SHP77 (cell line): Measurements from ENCODE around the gene DOCK10.
"Not testable (repeated sequence)": the region's sequence is repeated elsewhere in the genome, so short reads cannot be mapped to it uniquely, and the experiment has no call there.

ENCODE experiments used
- DNase-seq, 2 experiments: peaks; one replicate each; lab custom pipeline; 2025; lab: John Stamatoyannopoulos, UW

DOCK10 gene

GRCh38 chr2:224918626-224919471 is 123.4 kb downstream of the DOCK10 start:
- DNase-seq = no peak

- not testable (repeated sequence) for DNase-seq
These were observed 125.0 kb downstream of the DOCK10 start for GRCh38 chr2:224917246-224917645.

GRCh38 chr2:224915136-224915535 is 127.1 kb downstream of the DOCK10 start:
- DNase-seq = no peak

GRCh38 chr2:224910574-224910925 is 131.7 kb downstream of the DOCK10 start:
- DNase-seq = no peak

- no peak for DNase-seq
These were observed 132.2 kb downstream of the DOCK10 start for GRCh38 chr2:224909885-224910573.

- DNase-seq = no peak
These were observed 133.4 kb downstream of the DOCK10 start for GRCh38 chr2:224908818-224909217.

GRCh38 chr2:224904381-224904780 is 137.9 kb downstream of the DOCK10 start:
- no peak for DNase-seq

GRCh38 chr2:224903621-224904020 is 138.6 kb downstream of the DOCK10 start:
- no peak for DNase-seq

GRCh38 chr2:224901121-224901676 is 141.1 kb downstream of the DOCK10 start:
- peak; percentile 40 to 62 for DNase-seq

GRCh38 chr2:224895377-224895776 is 146.9 kb downstream of the DOCK10 start:
- no peak for DNase-seq

GRCh38 chr2:224894356-224894755 is 147.9 kb downstream of the DOCK10 start:
- DNase-seq = no peak

- DNase-seq = no peak
These were observed 148.4 kb downstream of the DOCK10 start for GRCh38 chr2:224893848-224894247.

GRCh38 chr2:224892574-224893204 is 149.6 kb downstream of the DOCK10 start:
- DNase-seq = no peak

GRCh38 chr2:224890372-224890771 is 151.9 kb downstream of the DOCK10 start:
- no peak for DNase-seq

GRCh38 chr2:224887141-224887540 is 155.1 kb downstream of the DOCK10 start:
- no peak for DNase-seq

GRCh38 chr2:224885836-224886547 is 156.3 kb downstream of the DOCK10 start:
- no peak for DNase-seq

GRCh38 chr2:224885291-224885690 is 157.0 kb downstream of the DOCK10 start:
- no peak for DNase-seq

- no peak for DNase-seq
These were observed 158.1 kb downstream of the DOCK10 start for GRCh38 chr2:224884188-224884587.

- no peak for DNase-seq
These were observed 158.6 kb downstream of the DOCK10 start for GRCh38 chr2:224883700-224884099.

GRCh38 chr2:224883172-224883516 is 159.1 kb downstream of the DOCK10 start:
- DNase-seq = no peak

GRCh38 chr2:224882291-224883171 is 159.7 kb downstream of the DOCK10 start:
- DNase-seq = no peak
